HFFc6 (cell line): Measurements from ENCODE around the gene AVL9. TPM values are rescaled to one million over a fixed set of nuclear protein-coding genes. Genes with fewer than 3 reads are reported as not detected.
"Not testable (repeated sequence)": the region's sequence is repeated elsewhere in the genome, so short reads cannot be mapped to it uniquely, and the experiment has no call there.

Experiments
- DNase-seq: peaks from one replicate; pipeline ENCODE4 v3.0.0-alpha.2; 2018
- H3K27ac Mint-ChIP-seq: 2 replicates; pipeline ENCODE4 v1.8.0; 2020; ENCODE audit warnings: mild to moderate bottlenecking, mixed read lengths
- H3K27me3 Mint-ChIP-seq: 2 replicates; pipeline ENCODE4 v1.8.0; 2021; ENCODE audit warnings: mild to moderate bottlenecking, moderate library complexity, mixed read lengths; ENCODE audit not compliant: insufficient read depth
- H3K36me3 Mint-ChIP-seq: 2 replicates; pipeline ENCODE4 v1.8.0; 2021; ENCODE audit warnings: low read depth, mixed read lengths
- H3K4me1 Mint-ChIP-seq: 2 replicates; pipeline ENCODE4 v1.8.0; 2020; ENCODE audit warnings: low read depth, mixed read lengths
- H3K4me3 Mint-ChIP-seq: 2 replicates; pipeline ENCODE4 v1.8.0; 2020; ENCODE audit warnings: mild to moderate bottlenecking, moderate library complexity, mixed read lengths
- H3K9me3 Mint-ChIP-seq: 2 replicates; pipeline ENCODE4 v1.8.0; 2020; ENCODE audit warnings: mild to moderate bottlenecking, mixed read lengths
- CTCF ChIP-seq: fragments of 200-600 bp; sonication (generic); IDR thresholded peaks from 2 replicates; pipeline ENCODE4 v1.5.0; 2021; ENCODE audit warnings: antibody characterized with exemption, mild to moderate bottlenecking
- total RNA-seq, 6 experiments: library from RNA; stranded (reverse); fragmentation: NEBNext Ultra II Directional; extraction: Animal tissue kit (Norgen Biotek cat#: 25700); gene quantifications; 2 replicates in 1 of 6; 3 replicates in 5 of 6; pipeline ENCODE4 v1.2.3, GENCODE V29; 2021

AVL9 gene
- total RNA-seq, 6 experiments from 2014 or later, result 31.4 to 37.3 (median 34.1) TPM

- no peaks in the 10 kb centered on the region for H3K27me3 Mint-ChIP-seq
- no peaks in the 10 kb centered on the region for H3K9me3 Mint-ChIP-seq
- H3K4me3 Mint-ChIP-seq, result peak overlapping the region; percentile 72
- peaks cover 53% of the 10 kb centered on the region for H3K36me3 Mint-ChIP-seq
- H3K27ac Mint-ChIP-seq, result peak overlapping the region; percentile 95
- peak; percentile 69 for DNase-seq
- no peak for TF ChIP-seq CTCF
- peaks cover 78% of the 10 kb centered on the region for H3K4me1 Mint-ChIP-seq
These were observed 92.2 kb downstream of the AVL9 start for GRCh38 chr7:32587411-32587948.

DNA sequence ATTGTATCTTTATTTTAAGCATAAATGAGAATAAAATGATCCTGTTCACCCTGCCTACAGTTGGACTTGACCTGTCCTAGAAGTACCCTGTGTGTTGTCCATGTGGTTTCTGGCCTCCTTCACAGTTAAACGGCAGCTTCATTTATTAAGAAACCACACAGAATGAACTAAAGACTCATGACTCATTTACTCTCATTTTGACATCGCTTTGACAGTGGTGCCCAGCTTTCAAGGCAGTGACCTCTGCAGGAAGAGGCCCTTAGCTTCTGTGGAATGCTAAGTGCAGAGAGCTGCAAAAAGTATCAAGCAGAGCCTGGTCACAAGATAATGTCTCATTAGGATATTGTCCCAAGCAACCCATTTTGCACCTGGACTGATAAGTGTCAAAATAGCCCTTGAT lies 93.4 kb downstream of the AVL9 start:
- Mint-ChIP-seq H3K4me3 (peak overlapping the region; percentile 77), H3K4me1 (peaks cover 68% of the 10 kb centered on the region), H3K27me3 (no peaks in the 10 kb centered on the region), H3K9me3 (no peaks in the 10 kb centered on the region), H3K27ac (peak overlapping the region; percentile 95), H3K36me3 (peaks cover 45% of the 10 kb centered on the region)
- peak; percentile 69 for DNase-seq
- TF ChIP-seq CTCF, result peak; percentile 19; the same call in 1 of the 2 replicates

DNA sequence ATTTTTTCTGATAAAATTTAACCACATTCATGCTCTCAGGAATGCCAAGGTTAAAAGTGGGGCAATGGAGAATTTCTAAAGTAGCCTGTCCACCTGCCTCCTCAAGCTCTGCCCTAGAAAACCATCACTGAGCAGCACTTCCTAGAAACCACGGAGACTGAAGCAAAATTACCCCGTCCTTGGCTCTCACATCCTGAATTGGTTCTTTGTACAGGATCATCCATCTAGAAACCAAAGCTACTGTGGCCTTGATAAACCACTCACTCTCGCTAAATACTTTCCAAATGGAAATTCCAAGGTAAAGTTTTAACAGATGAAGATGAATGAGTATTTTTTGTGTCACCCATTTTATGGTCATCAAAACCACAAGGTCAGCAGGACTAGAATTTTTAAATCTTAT lies 96.6 kb downstream of the AVL9 start:
- peaks cover 23% of the 10 kb centered on the region for H3K36me3 Mint-ChIP-seq
- TF ChIP-seq CTCF, result no peak
- no peaks in the 10 kb centered on the region for H3K9me3 Mint-ChIP-seq
- no peak overlapping the region for H3K4me3 Mint-ChIP-seq
- H3K4me1 Mint-ChIP-seq, result peaks cover 44% of the 10 kb centered on the region
- H3K27me3 Mint-ChIP-seq, result no peaks in the 10 kb centered on the region
- DNase-seq, result no peak
- H3K27ac Mint-ChIP-seq, result no peak overlapping the region

GRCh38 chr7:32592701-32593100 lies 97.4 kb downstream of the AVL9 start:
- no peak for TF ChIP-seq CTCF
- no peak for DNase-seq
- H3K27me3 Mint-ChIP-seq, result no peaks in the 10 kb centered on the region
- H3K4me3 Mint-ChIP-seq, result no peak overlapping the region
- H3K9me3 Mint-ChIP-seq, result no peaks in the 10 kb centered on the region; the same call in 1 of the 2 replicates
- H3K4me1 Mint-ChIP-seq, result peaks cover 36% of the 10 kb centered on the region
- H3K27ac Mint-ChIP-seq, result no peak overlapping the region
- peaks cover 25% of the 10 kb centered on the region for H3K36me3 Mint-ChIP-seq

DNA sequence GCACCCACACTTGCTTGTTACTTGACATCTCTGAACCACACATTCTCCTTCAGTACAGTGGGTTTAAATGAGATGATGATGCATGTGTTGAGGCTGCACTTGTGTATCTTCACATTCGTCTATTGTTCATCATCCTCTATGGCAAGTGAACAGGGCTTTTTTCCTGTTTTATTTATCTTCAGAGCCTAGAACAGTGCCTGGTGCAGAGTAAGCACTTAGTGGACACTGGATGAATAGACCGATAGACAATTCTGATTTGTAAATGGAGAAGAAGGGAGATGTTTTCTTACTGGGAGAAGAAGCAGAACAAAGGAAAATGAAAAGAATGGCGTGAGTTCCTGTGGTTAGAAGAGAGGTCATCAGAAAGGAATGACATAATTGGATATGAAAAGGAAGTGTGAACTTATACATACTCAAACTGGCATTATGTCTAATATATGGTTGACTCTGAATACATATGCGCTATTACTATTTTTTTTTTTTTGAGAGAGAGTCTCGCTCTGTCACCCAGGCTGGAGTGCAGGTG lies 99.7 kb downstream of the AVL9 start:
- no peak for TF ChIP-seq CTCF
- Mint-ChIP-seq H3K36me3 (peaks cover 23% of the 10 kb centered on the region), H3K4me3 (no peak overlapping the region), H3K27me3 (no peaks in the 10 kb centered on the region; the same call in 1 of the 2 replicates), H3K9me3 (no peaks in the 10 kb centered on the region; the same call in none of the 2 replicates), H3K27ac (no peak overlapping the region), H3K4me1 (peaks cover 15% of the 10 kb centered on the region)
- no peak for DNase-seq

- not testable (repeated sequence) for H3K4me1 Mint-ChIP-seq, H3K27me3 Mint-ChIP-seq, H3K4me3 Mint-ChIP-seq, H3K27ac Mint-ChIP-seq, DNase-seq
- H3K36me3 Mint-ChIP-seq, result peaks cover 27% of the 10 kb centered on the region
- H3K9me3 Mint-ChIP-seq, result peaks cover 10% of the 10 kb centered on the region
These were observed 105.9 kb downstream of the AVL9 start for GRCh38 chr7:32601196-32601595.
